HG03378 (cell line): ENCODE results near the gene CPVL.
"Not testable (repeated sequence)": the region's sequence is repeated elsewhere in the genome, so short reads cannot be mapped to it uniquely, and the experiment has no call there.

Experiments used
- ATAC-seq: cut with Tn5 transposase; IDR thresholded peaks from one replicate; pipeline ENCODE4 v1.9.1; 2021; ENCODE audit warnings: mild to moderate bottlenecking, moderate library complexity; ENCODE audit not compliant: unreplicated experiment

The CPVL gene

GRCh38 chr7:29093091-29093490, 53.2 kb downstream of the CPVL start:
- not testable (repeated sequence) for ATAC-seq

- ATAC-seq = peak; percentile 97
These were observed 54.6 kb downstream of the CPVL start for GRCh38 chr7:29091715-29092114.

GRCh38 chr7:29090836-29091601, 55.3 kb downstream of the CPVL start:
- ATAC-seq = peak; percentile 5

- no peak for ATAC-seq
These were observed 56.1 kb downstream of the CPVL start for GRCh38 chr7:29090151-29090805.

GRCh38 chr7:29087840-29088170, 58.5 kb downstream of the CPVL start:
- no peak for ATAC-seq

- ATAC-seq = no peak
These were observed 59.8 kb downstream of the CPVL start for GRCh38 chr7:29086545-29086944.

- peak; percentile 96 for ATAC-seq
These were observed 61.5 kb downstream of the CPVL start for GRCh38 chr7:29084832-29085231.

GRCh38 chr7:29080803-29081202, 65.5 kb downstream of the CPVL start:
- ATAC-seq = no peak

- no peak for ATAC-seq
These were observed 67.8 kb downstream of the CPVL start for GRCh38 chr7:29078311-29079260.

GRCh38 chr7:29077854-29078253, 68.5 kb downstream of the CPVL start:
- ATAC-seq = no peak

- ATAC-seq = no peak
These were observed 69.2 kb downstream of the CPVL start for GRCh38 chr7:29077176-29077575.

- ATAC-seq = no peak
These were observed 69.7 kb downstream of the CPVL start for GRCh38 chr7:29076631-29077030.

- no peak for ATAC-seq
These were observed 70.7 kb downstream of the CPVL start for GRCh38 chr7:29075606-29076005.

- ATAC-seq = no peak
These were observed 75.0 kb downstream of the CPVL start for GRCh38 chr7:29071203-29071874.

- ATAC-seq = no peak
These were observed 79.7 kb downstream of the CPVL start for GRCh38 chr7:29066641-29067040.

GRCh38 chr7:29065181-29065857, 81.0 kb downstream of the CPVL start:
- ATAC-seq = no peak

GRCh38 chr7:29063872-29064271, 82.5 kb downstream of the CPVL start:
- no peak for ATAC-seq

- ATAC-seq = no peak
These were observed 83.1 kb downstream of the CPVL start for GRCh38 chr7:29063236-29063635.

- peak; percentile 67 for ATAC-seq
These were observed 93.0 kb downstream of the CPVL start for GRCh38 chr7:29053105-29053872.

GRCh38 chr7:29046978-29047377, 99.4 kb downstream of the CPVL start:
- ATAC-seq = no peak
